GM12801 (cell line): ENCODE results near the gene MPND.

Source experiments
- CTCF ChIP-seq: IDR thresholded peaks from one replicate; pipeline ENCODE4 v1.5.1; 2011; ENCODE audit warnings: control low read depth; ENCODE audit not compliant: insufficient read length; ENCODE audit errors: extremely low read depth

Gene MPND

GRCh38 chr19:4409123-4409933 is 66.0 kb downstream of the MPND start:
- no peak for TF ChIP-seq CTCF
